ENCODE measurements around the gene DEPDC5. TPM values are rescaled to one million over a fixed set of nuclear protein-coding genes. Genes with fewer than 3 reads are reported as not detected.

The DEPDC5 gene
- total RNA-seq, 1 experiment from 2014 or later = 28.1 TPM

- no peaks in the 10 kb centered on the region for H3K27me3 ChIP-seq (ENCODE audit: insufficient read depth, low read depth)
- ChIA-PET CTCF (interaction anchor here (0.6 kb wide), 1 partner anchor 395 kb away, joined by 3 read pairs; no protein-coding TSS in a partner anchor), POLR2A (ENCODE audit: unreplicated experiment) (no interaction called here)
- no peak for DNase-seq
- no peaks in the 10 kb centered on the region for H3K79me2 ChIP-seq (ENCODE audit: low read depth)
- no peak overlapping the region for H3K4me2 ChIP-seq
- intact Hi-C loops (cut with micrococcal nuclease; ENCODE audit: unreplicated experiment) = no loop called here
- no peaks in the 10 kb centered on the region for H3K9me2 ChIP-seq (ENCODE audit: insufficient read depth)
- no peaks in the 10 kb centered on the region for H3K4me1 ChIP-seq (replicated peaks; ENCODE audit: insufficient read depth)
- TF ChIP-seq CTCF (conservative IDR thresholded peaks at IDR 0.05) (peak; percentile 45), EZH2 (IDR thresholded peaks at IDR 0.05; ENCODE audit: low read depth) (no peak)
- H3K36me3 ChIP-seq (ENCODE audit: low read depth) = 0 out of 2 replicates have a peak, but pooled peaks cover 18% of the 10 kb centered on the region
- H4K20me1 ChIP-seq (ENCODE audit: insufficient read depth) = no peaks in the 10 kb centered on the region
- H3K27ac ChIP-seq = no peak overlapping the region
- no peak overlapping the region for H3K4me3 ChIP-seq
- no peaks in the 10 kb centered on the region for H3K9me3 ChIP-seq (ENCODE audit: insufficient read depth, low read depth)
- H2AFZ ChIP-seq = no peak overlapping the region
- no TSS peak for BruUV-seq (replicated peaks)
- H3F3A ChIP-seq (ENCODE audit: insufficient read depth, low read depth) = no peaks in the 10 kb centered on the region
Measured at GRCh38 chr22:31846161-31847115, 92.6 kb downstream of the DEPDC5 start.

- no peaks in the 10 kb centered on the region for H3K9me2 ChIP-seq (ENCODE audit: insufficient read depth)
- H3F3A ChIP-seq (ENCODE audit: insufficient read depth, low read depth) = no peaks in the 10 kb centered on the region
- no peak overlapping the region for H3K4me2 ChIP-seq
- BruUV-seq (replicated peaks) = no TSS peak
- 0 out of 2 replicates have a peak, but pooled peaks cover 18% of the 10 kb centered on the region for H3K36me3 ChIP-seq (ENCODE audit: low read depth)
- no peak overlapping the region for H3K4me3 ChIP-seq
- TF ChIP-seq EZH2 (IDR thresholded peaks at IDR 0.05; ENCODE audit: low read depth) (no peak), CTCF (conservative IDR thresholded peaks at IDR 0.05) (no peak)
- POLR2A ChIA-PET (ENCODE audit: unreplicated experiment) = no interaction called here
- no peaks in the 10 kb centered on the region for H3K27me3 ChIP-seq (ENCODE audit: insufficient read depth, low read depth)
- intact Hi-C loops (cut with micrococcal nuclease; ENCODE audit: unreplicated experiment) = no loop called here
- no peaks in the 10 kb centered on the region for H4K20me1 ChIP-seq (ENCODE audit: insufficient read depth)
- H3K9me3 ChIP-seq (ENCODE audit: insufficient read depth, low read depth) = no peaks in the 10 kb centered on the region
- no peaks in the 10 kb centered on the region for H3K79me2 ChIP-seq (ENCODE audit: low read depth)
- CTCF ChIA-PET = no interaction called here
- no peak overlapping the region for H3K27ac ChIP-seq
- H2AFZ ChIP-seq = no peak overlapping the region
- no peak for DNase-seq
- no peaks in the 10 kb centered on the region for H3K4me1 ChIP-seq (replicated peaks; ENCODE audit: insufficient read depth)
Measured at GRCh38 chr22:31848411-31848810, 94.6 kb downstream of the DEPDC5 start.

- Histone ChIP-seq H3K9me2 (ENCODE audit: insufficient read depth) (no peaks in the 10 kb centered on the region), H3K36me3 (ENCODE audit: low read depth) (0 out of 2 replicates have a peak, but pooled peaks cover 18% of the 10 kb centered on the region), H3F3A (ENCODE audit: insufficient read depth, low read depth) (no peaks in the 10 kb centered on the region), H3K4me1 (replicated peaks; ENCODE audit: insufficient read depth) (no peaks in the 10 kb centered on the region), H4K20me1 (ENCODE audit: insufficient read depth) (no peaks in the 10 kb centered on the region), H3K9me3 (ENCODE audit: insufficient read depth, low read depth) (no peaks in the 10 kb centered on the region), H3K27ac (no peak overlapping the region), H3K79me2 (ENCODE audit: low read depth) (no peaks in the 10 kb centered on the region), H3K4me2 (no peak overlapping the region), H3K4me3 (no peak overlapping the region), H3K27me3 (ENCODE audit: insufficient read depth, low read depth) (no peaks in the 10 kb centered on the region), H2AFZ (no peak overlapping the region)
- ChIA-PET POLR2A (ENCODE audit: unreplicated experiment) (no interaction called here), CTCF (no interaction called here)
- intact Hi-C loops (cut with micrococcal nuclease; ENCODE audit: unreplicated experiment) = no loop called here
- no TSS peak for BruUV-seq (replicated peaks)
- TF ChIP-seq EZH2 (IDR thresholded peaks at IDR 0.05; ENCODE audit: low read depth) = no peak
- no peak for TF ChIP-seq CTCF (conservative IDR thresholded peaks at IDR 0.05)
- DNase-seq = no peak
Measured at GRCh38 chr22:31850135-31850534, 96.3 kb downstream of the DEPDC5 start.

Measured in PC-9 (cell line).